Measurements from ENCODE around the gene METTL25. TPM values are rescaled to one million over a fixed set of nuclear protein-coding genes. Genes with fewer than 3 reads are reported as not detected.

Gene METTL25
- total RNA-seq, 6 donors from 2014 or later, result 12.6 to 18.5 (median 14.6) TPM

DNA sequence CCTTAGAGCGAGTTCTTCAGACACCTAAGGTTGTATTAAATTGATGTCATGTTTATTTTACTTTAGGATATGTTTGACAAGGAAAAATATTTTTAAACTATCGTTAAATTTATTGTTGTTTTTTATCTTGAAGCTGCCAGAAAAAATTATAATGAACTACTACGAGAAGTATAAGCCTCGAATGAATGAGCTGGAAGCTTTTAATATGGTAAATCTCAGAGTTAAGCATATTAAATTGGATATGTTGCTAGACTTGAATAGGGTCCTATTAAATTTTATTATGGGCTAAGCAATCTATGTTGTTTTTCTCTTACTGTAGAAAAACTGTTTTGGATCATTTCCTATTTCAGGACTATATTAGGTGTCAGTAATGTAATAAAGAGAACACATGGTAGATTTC is 118.2 kb downstream of the METTL25 start:
- H3K27me3 ChIP-seq, result no peaks in the 10 kb centered on the region
- no peak for DNase-seq
- WGBS, 2 donors, result 79 to 80% methylated on average over 4 of the region's 4 CpGs
- no peak for ATAC-seq (ENCODE audit: low FRiP score in 2 of 2)
- H3K9me3 ChIP-seq, result peaks cover 0 to 3% (median 0%) of the 10 kb centered on the region in 4 donors
- TF ChIP-seq POLR2AphosphoS5 (IDR thresholded peaks at IDR 0.05), result no peak
- TF ChIP-seq CTCF (IDR thresholded peaks at IDR 0.05), result no peak
- no peak for TF ChIP-seq EP300 (IDR thresholded peaks at IDR 0.05)
- no peak for TF ChIP-seq POLR2A (IDR thresholded peaks at IDR 0.05)
- H3K4me3 ChIP-seq, result no peak overlapping the region
- no peaks in the 10 kb centered on the region for H3K4me1 ChIP-seq
- H3K27ac ChIP-seq, result no peak overlapping the region
- H3K36me3 ChIP-seq, result peaks cover 0 to 17% (median 3%) of the 10 kb centered on the region in 4 donors

DNA sequence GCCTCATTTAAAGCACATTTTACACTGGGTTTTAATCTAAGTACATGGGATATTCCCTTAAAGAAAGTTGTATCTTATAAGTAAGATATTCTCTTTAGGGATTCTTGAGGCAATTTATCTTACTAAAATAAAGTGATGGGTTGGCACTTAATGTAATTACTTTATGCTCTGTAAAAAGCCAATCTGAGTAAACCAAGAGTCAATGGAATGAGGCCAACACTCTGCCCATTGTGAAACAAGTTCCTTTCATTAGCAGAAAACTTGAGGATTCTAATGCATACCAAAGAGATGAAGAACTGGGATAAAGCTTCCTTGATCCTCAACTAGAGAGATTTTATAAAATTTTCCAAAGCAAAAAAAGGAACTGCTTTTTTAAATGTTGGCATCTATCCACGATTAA is 121.2 kb downstream of the METTL25 start:
- H3K4me1 ChIP-seq, result no peaks in the 10 kb centered on the region
- DNase-seq (no peak), ATAC-seq (ENCODE audit: low FRiP score in 2 of 2) (no peak)
- no peak overlapping the region for H3K4me3 ChIP-seq
- H3K36me3 ChIP-seq, result peaks cover 0 to 9% (median 0%) of the 10 kb centered on the region in 4 donors
- H3K9me3 ChIP-seq, result no peaks in the 10 kb centered on the region
- TF ChIP-seq POLR2AphosphoS5 (IDR thresholded peaks at IDR 0.05) (no peak), EP300 (IDR thresholded peaks at IDR 0.05) (no peak), CTCF (IDR thresholded peaks at IDR 0.05) (no peak), POLR2A (IDR thresholded peaks at IDR 0.05) (no peak)
- H3K27ac ChIP-seq, result no peak overlapping the region
- whole genome bisulfite sequencing, 2 donors, result 58 to 63% methylated on average over 1 of the region's 1 CpG
- H3K27me3 ChIP-seq, result no peaks in the 10 kb centered on the region

GRCh38 chr12:82480606-82481005 is 122.3 kb downstream of the METTL25 start:
- H3K27ac ChIP-seq, result no peak overlapping the region
- H3K4me1 ChIP-seq, result no peaks in the 10 kb centered on the region
- peaks cover 0 to 8% (median 0%) of the 10 kb centered on the region in 4 donors for H3K36me3 ChIP-seq
- TF ChIP-seq POLR2A (IDR thresholded peaks at IDR 0.05), result no peak
- TF ChIP-seq CTCF (IDR thresholded peaks at IDR 0.05), result no peak
- TF ChIP-seq POLR2AphosphoS5 (IDR thresholded peaks at IDR 0.05), result no peak
- no peak for TF ChIP-seq EP300 (IDR thresholded peaks at IDR 0.05)
- no peaks in the 10 kb centered on the region for H3K27me3 ChIP-seq
- 80 to 83% methylated on average over 3 of the region's 3 CpGs for WGBS, 2 donors
- no peak for DNase-seq
- no peak overlapping the region for H3K4me3 ChIP-seq
- ATAC-seq (ENCODE audit: low FRiP score in 2 of 2), result no peak
- H3K9me3 ChIP-seq, result no peaks in the 10 kb centered on the region

DNA sequence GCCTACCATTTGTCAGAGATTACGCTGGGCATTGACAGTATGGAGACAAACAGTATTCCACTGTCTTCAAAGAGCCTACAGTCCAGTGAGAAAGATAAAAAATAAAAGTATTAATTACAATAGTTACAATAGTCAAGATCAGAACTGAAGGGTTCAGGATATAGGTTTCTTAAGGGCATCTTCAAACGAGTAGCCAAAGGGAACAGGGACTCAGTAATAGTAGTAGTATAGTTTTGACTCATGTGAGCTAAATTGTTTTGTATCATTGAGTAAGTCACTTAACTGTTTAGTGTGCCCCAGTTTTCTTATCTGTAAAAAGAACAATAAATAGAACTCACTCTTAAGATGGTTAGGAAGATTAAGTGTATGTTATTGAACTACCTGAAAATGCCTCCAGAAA is 123.6 kb downstream of the METTL25 start:
- Histone ChIP-seq H3K4me1 (no peaks in the 10 kb centered on the region), H3K27me3 (no peaks in the 10 kb centered on the region), H3K9me3 (no peaks in the 10 kb centered on the region), H3K27ac (no peak overlapping the region), H3K4me3 (no peak overlapping the region), H3K36me3 (peaks cover 0 to 8% (median 0%) of the 10 kb centered on the region in 4 donors)
- ATAC-seq (ENCODE audit: low FRiP score in 2 of 2) (no peak), DNase-seq (no peak)
- 78 to 89% methylated on average over 2 of the region's 2 CpGs for WGBS, 2 donors
- no peak for TF ChIP-seq EP300 (IDR thresholded peaks at IDR 0.05)
- no peak for TF ChIP-seq POLR2A (IDR thresholded peaks at IDR 0.05)
- no peak for TF ChIP-seq CTCF (IDR thresholded peaks at IDR 0.05)
- TF ChIP-seq POLR2AphosphoS5 (IDR thresholded peaks at IDR 0.05), result no peak

DNA sequence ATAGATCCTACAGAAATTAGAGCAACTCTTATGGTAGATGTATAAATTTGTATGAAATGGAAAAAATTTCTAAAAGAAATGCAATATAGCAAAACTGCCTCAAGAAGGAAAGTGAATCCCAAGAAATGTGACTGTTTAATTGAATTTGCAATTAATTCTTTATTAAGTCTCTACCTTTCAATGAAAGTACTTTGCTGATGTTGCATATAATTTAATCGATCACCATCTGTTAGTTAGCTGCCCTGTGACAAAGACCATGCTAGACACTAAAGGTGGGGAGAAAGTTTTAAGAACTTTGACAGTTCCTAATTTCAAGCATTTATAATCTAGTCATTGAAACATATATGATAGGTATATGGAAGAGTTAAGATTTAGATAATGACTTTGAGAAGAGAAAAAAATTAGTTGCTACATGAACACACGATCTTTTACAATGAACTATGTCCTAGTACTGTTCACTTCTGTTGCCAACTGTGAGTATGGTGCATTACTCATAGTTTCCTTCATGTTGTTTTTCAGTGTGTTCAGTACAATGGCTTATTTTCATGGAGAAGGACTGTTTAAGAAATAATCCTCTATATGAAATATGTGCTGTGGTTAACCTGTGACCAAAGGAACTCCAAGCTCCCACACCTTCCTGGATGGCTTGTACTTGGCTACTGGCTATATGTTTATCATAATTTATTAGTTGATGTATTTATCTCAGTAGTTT is 128.4 kb downstream of the METTL25 start:
- TF ChIP-seq CTCF (IDR thresholded peaks at IDR 0.05) (no peak), POLR2AphosphoS5 (IDR thresholded peaks at IDR 0.05) (no peak), EP300 (IDR thresholded peaks at IDR 0.05) (no peak), POLR2A (IDR thresholded peaks at IDR 0.05) (no peak)
- no peaks in the 10 kb centered on the region for H3K36me3 ChIP-seq
- no peak overlapping the region for H3K27ac ChIP-seq
- no peak overlapping the region for H3K4me3 ChIP-seq
- no peaks in the 10 kb centered on the region for H3K9me3 ChIP-seq
- DNase-seq (no peak), ATAC-seq (ENCODE audit: low FRiP score in 2 of 2) (no peak)
- no peaks in the 10 kb centered on the region for H3K27me3 ChIP-seq
- 91 to 93% methylated on average over 2 of the region's 2 CpGs for WGBS, 2 donors
- no peaks in the 10 kb centered on the region for H3K4me1 ChIP-seq

Data from upper lobe of left lung (tissue), 6 donors.